OCI-LY7 (cell line): ENCODE results near the gene SEMA3D. TPM values are rescaled to one million over a fixed set of nuclear protein-coding genes. Genes with fewer than 3 reads are reported as not detected.

Source experiments
- BruUV-seq: library from RNA; stranded (reverse); fragments of 400-500 nt; replicated peaks from 2 replicates; lab custom pipeline; 2021; lab: Mats Ljungman, UMichigan
- CTCF ChIA-PET: fragments of 300-600 bp; sonication (Branson Sonifier 250); formaldehyde crosslinking; loops from one replicate; lab custom pipeline; 2022; ENCODE audit warnings: antibody characterized with exemption; ENCODE audit not compliant: unreplicated experiment; lab: Charles Lee
- POLR2A ChIA-PET: fragments of 300-600 bp; sonication (Branson Sonifier 250); formaldehyde crosslinking; loops from one replicate; lab custom pipeline; 2022; ENCODE audit warnings: antibody characterized with exemption; lab: Charles Lee
- DNase-seq: peaks from one replicate; pipeline ENCODE4 v3.0.0-alpha.2; 2015; ENCODE audit warnings: low spot score
- H2AFZ ChIP-seq: fragments of 200-600 bp; sonication (generic), shearing (Covaris generic); 2 replicates; pipeline ENCODE4 v1.6.1; 2014; ENCODE audit warnings: mild to moderate bottlenecking, antibody characterized with exemption, low read length, moderate library complexity
- H3K27ac ChIP-seq: fragments of 200-600 bp; sonication (generic); 2 replicates; pipeline ENCODE4 v1.5.1; 2014; ENCODE audit warnings: mixed run types, low read depth, mild to moderate bottlenecking, moderate library complexity, low read length, inconsistent platforms; ENCODE audit not compliant: poor library complexity, severe bottlenecking
- H3K36me3 ChIP-seq: fragments of 200-600 bp; sonication (generic); 2 replicates; pipeline ENCODE4 v1.6.1; 2014; ENCODE audit warnings: mild to moderate bottlenecking, antibody characterized with exemption, low read length, moderate library complexity, mixed read lengths; ENCODE audit not compliant: insufficient read depth
- H3K4me1 ChIP-seq: fragments of 200-600 bp; sonication (generic); 2 replicates; pipeline ENCODE4 v1.5.1; 2014; ENCODE audit warnings: mild to moderate bottlenecking, low read length; ENCODE audit not compliant: insufficient read depth, poor library complexity, severe bottlenecking
- H3K4me2 ChIP-seq: fragments of 200-600 bp; sonication (generic); 2 replicates; pipeline ENCODE4 v1.6.1; 2014; ENCODE audit warnings: mild to moderate bottlenecking, low read length
- H3K4me3 ChIP-seq: fragments of 200-600 bp; sonication (generic); 2 replicates; pipeline ENCODE4 v1.5.1; 2014; ENCODE audit warnings: mild to moderate bottlenecking, low read depth, low read length; ENCODE audit not compliant: poor library complexity, severe bottlenecking
- H3K79me2 ChIP-seq: fragments of 200-600 bp; sonication (generic); 2 replicates; pipeline ENCODE4 v1.6.1; 2016; ENCODE audit warnings: low read depth, mild to moderate bottlenecking, low read length, moderate library complexity, mixed read lengths; ENCODE audit not compliant: insufficient read depth
- H3K9me2 ChIP-seq: fragments of 200-600 bp; sonication (generic); 2 replicates; pipeline ENCODE4 v1.6.1; 2016; ENCODE audit warnings: mild to moderate bottlenecking, low read length, mixed read lengths; ENCODE audit not compliant: insufficient read depth
- H3K9me3 ChIP-seq: fragments of 200-600 bp; sonication (generic); 2 replicates; pipeline ENCODE4 v1.6.1; 2014; ENCODE audit warnings: mild to moderate bottlenecking, mixed run types, low read length, mixed read lengths
- H4K20me1 ChIP-seq: fragments of 200-600 bp; sonication (generic); 2 replicates; pipeline ENCODE4 v1.6.1; 2014; ENCODE audit warnings: mild to moderate bottlenecking, antibody characterized with exemption, low read length, moderate library complexity, mixed read lengths; ENCODE audit not compliant: insufficient read depth
- CTCF ChIP-seq: fragments of 200-600 bp; sonication (generic); conservative IDR thresholded peaks from 2 replicates; pipeline ENCODE4 v1.5.1; 2014; ENCODE audit warnings: mild to moderate bottlenecking, antibody characterized with exemption, low read length, moderate library complexity, mixed read lengths
- EZH2phosphoT487 ChIP-seq: fragments of 200-600 bp; sonication (generic); IDR thresholded peaks from 2 replicates; pipeline ENCODE4 v1.6.1; 2018; ENCODE audit warnings: low read depth, borderline replicate concordance, mild to moderate bottlenecking, mixed run types, antibody characterized with exemption, low read length, moderate library complexity, mixed read lengths
- intact Hi-C: fragments of 100-400 bp; cut with micrococcal nuclease; formaldehyde crosslinking; loops from one replicate; pipeline ENCODE4 v1.10.0; 2022; ENCODE audit not compliant: unreplicated experiment
- total RNA-seq, 2 experiments: library from RNA; depleted of rRNA in 1 of 2; stranded (reverse); fragments of >200 nt in 1 of 2; shearing (Covaris generic) in 1 of 2; gene quantifications; 2 replicates each; pipeline ENCODE4 v1.2.3, GENCODE V29; 2014 to 2022

Gene SEMA3D
- total RNA-seq, 2 experiments from 2014 or later: not detected

GRCh38 chr7:85165263-85165662 lies 21.6 kb downstream of the SEMA3D start:
- POLR2A ChIA-PET: no interaction called here
- BruUV-seq: no TSS peak
- H3K4me1 ChIP-seq: no peaks in the 10 kb centered on the region

GRCh38 chr7:85164376-85164775 lies 22.5 kb downstream of the SEMA3D start:
- intact Hi-C loops: no loop called here
- H3K9me2 ChIP-seq: no peaks in the 10 kb centered on the region
- no peak overlapping the region for H3K27ac ChIP-seq

More at GRCh38 chr7:85165263-85165662, 21.6 kb downstream of the SEMA3D start:
- intact Hi-C loops: no loop called here
- no peak for DNase-seq
- no peaks in the 10 kb centered on the region for H3K79me2 ChIP-seq
- no peak overlapping the region for H2AFZ ChIP-seq
- H3K4me3 ChIP-seq: no peak overlapping the region
- no peak overlapping the region for H3K4me2 ChIP-seq
- CTCF ChIA-PET: no interaction called here
- no peaks in the 10 kb centered on the region for H4K20me1 ChIP-seq
- H3K27ac ChIP-seq: no peak overlapping the region
- TF ChIP-seq CTCF (no peak), EZH2phosphoT487 (no peak)
- H3K9me3 ChIP-seq: no peaks in the 10 kb centered on the region
- no peaks in the 10 kb centered on the region for H3K36me3 ChIP-seq
- no peaks in the 10 kb centered on the region for H3K9me2 ChIP-seq

GRCh38 chr7:85162721-85163120 lies 24.1 kb downstream of the SEMA3D start:
- H3K4me2 ChIP-seq: no peak overlapping the region
- H2AFZ ChIP-seq: no peak overlapping the region
- no peaks in the 10 kb centered on the region for H4K20me1 ChIP-seq
- no peak overlapping the region for H3K27ac ChIP-seq
- no peaks in the 10 kb centered on the region for H3K4me1 ChIP-seq
- DNase-seq: no peak
- no peaks in the 10 kb centered on the region for H3K9me2 ChIP-seq
- CTCF ChIA-PET: no interaction called here
- no peaks in the 10 kb centered on the region for H3K79me2 ChIP-seq
- BruUV-seq: no TSS peak
- H3K4me3 ChIP-seq: no peak overlapping the region
- H3K36me3 ChIP-seq: no peaks in the 10 kb centered on the region
- POLR2A ChIA-PET: no interaction called here
- TF ChIP-seq CTCF (no peak), EZH2phosphoT487 (no peak)
- H3K9me3 ChIP-seq: no peaks in the 10 kb centered on the region
- intact Hi-C loops: no loop called here

More at GRCh38 chr7:85164376-85164775, 22.5 kb downstream of the SEMA3D start:
- CTCF ChIA-PET: no interaction called here
- no peak for DNase-seq
- no peak for TF ChIP-seq EZH2phosphoT487
- no peak for TF ChIP-seq CTCF
- Histone ChIP-seq H4K20me1 (no peaks in the 10 kb centered on the region), H3K4me3 (no peak overlapping the region), H2AFZ (no peak overlapping the region), H3K36me3 (no peaks in the 10 kb centered on the region), H3K79me2 (no peaks in the 10 kb centered on the region), H3K4me1 (no peaks in the 10 kb centered on the region), H3K9me3 (no peaks in the 10 kb centered on the region), H3K4me2 (no peak overlapping the region)
- BruUV-seq: no TSS peak
- POLR2A ChIA-PET: no interaction called here
